ENCODE data around the gene NAT8L. TPM values are rescaled to one million over a fixed set of nuclear protein-coding genes. Genes with fewer than 3 reads are reported as not detected.

Gene NAT8L
- total RNA-seq, 1 donor = under 0.01 TPM

- DNase-seq (ENCODE audit: low read depth) = no peak
- H3K4me3 ChIP-seq (ENCODE audit: low read depth, low read length) = no peak overlapping the region
- TF ChIP-seq CTCF (IDR thresholded peaks at IDR 0.05; ENCODE audit: insufficient read depth, low read depth, low read length) = no peak
Measured at GRCh38 chr4:2069161-2069971, 10.2 kb downstream of the NAT8L start.

- no peak overlapping the region for H3K4me3 ChIP-seq (ENCODE audit: low read depth, low read length)
- DNase-seq (ENCODE audit: low read depth) = no peak
- no peak for TF ChIP-seq CTCF (IDR thresholded peaks at IDR 0.05; ENCODE audit: insufficient read depth, low read depth, low read length)
Measured at GRCh38 chr4:2069986-2070385, 10.9 kb downstream of the NAT8L start.

GRCh38 chr4:2070421-2071251, 11.5 kb downstream of the NAT8L start:
- no peak for TF ChIP-seq CTCF (IDR thresholded peaks at IDR 0.05; ENCODE audit: insufficient read depth, low read depth, low read length)
- no peak for DNase-seq (ENCODE audit: low read depth)
- H3K4me3 ChIP-seq (ENCODE audit: low read depth, low read length) = no peak overlapping the region

GRCh38 chr4:2071252-2071911, 12.3 kb downstream of the NAT8L start:
- no peak for TF ChIP-seq CTCF (IDR thresholded peaks at IDR 0.05; ENCODE audit: insufficient read depth, low read depth, low read length)
- no peak overlapping the region for H3K4me3 ChIP-seq (ENCODE audit: low read depth, low read length)
- no peak for DNase-seq (ENCODE audit: low read depth)

GRCh38 chr4:2071912-2072867, 13.1 kb downstream of the NAT8L start:
- H3K4me3 ChIP-seq (ENCODE audit: low read depth, low read length) = no peak overlapping the region
- DNase-seq (ENCODE audit: low read depth) = no peak
- TF ChIP-seq CTCF (IDR thresholded peaks at IDR 0.05; ENCODE audit: insufficient read depth, low read depth, low read length) = no peak
